H4 (cell line): Measurements from ENCODE around the gene C1orf159. TPM values are rescaled to one million over a fixed set of nuclear protein-coding genes. Genes with fewer than 3 reads are reported as not detected.

Source experiments
- DNase-seq: peaks from one replicate; pipeline ENCODE4 v3.0.0-alpha.2; 2015; ENCODE audit warnings: low spot score
- total RNA-seq: library from RNA; depleted of rRNA; stranded (reverse); fragments of >200 nt; shearing (Covaris generic); gene quantifications from 2 replicates; pipeline ENCODE4 v1.2.3, GENCODE V29; 2014; rRNA removed

The C1orf159 gene
- total RNA-seq, 1 experiment from 2014 or later = 11.8 TPM

DNA sequence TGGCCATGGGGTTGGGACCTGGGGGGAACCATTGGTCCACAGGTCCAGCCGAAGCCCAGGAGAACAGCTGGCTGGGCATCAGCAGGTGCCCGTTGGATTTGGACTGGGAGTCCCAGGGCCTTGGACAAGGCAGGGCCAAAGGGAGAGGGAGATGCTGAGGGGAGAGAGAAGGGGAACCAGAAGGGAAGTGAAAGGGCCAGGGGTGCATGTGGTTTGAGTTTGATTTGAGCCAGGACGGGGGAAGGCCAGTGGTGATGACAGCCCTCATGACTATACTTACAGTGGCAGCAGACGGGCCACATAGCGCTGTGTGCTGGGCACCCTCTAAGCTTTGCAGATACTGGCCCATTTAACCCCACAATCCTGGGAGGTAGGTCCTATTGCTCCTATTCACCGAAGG is 77.2 kb downstream of the C1orf159 start:
- DNase-seq = no peak

DNA sequence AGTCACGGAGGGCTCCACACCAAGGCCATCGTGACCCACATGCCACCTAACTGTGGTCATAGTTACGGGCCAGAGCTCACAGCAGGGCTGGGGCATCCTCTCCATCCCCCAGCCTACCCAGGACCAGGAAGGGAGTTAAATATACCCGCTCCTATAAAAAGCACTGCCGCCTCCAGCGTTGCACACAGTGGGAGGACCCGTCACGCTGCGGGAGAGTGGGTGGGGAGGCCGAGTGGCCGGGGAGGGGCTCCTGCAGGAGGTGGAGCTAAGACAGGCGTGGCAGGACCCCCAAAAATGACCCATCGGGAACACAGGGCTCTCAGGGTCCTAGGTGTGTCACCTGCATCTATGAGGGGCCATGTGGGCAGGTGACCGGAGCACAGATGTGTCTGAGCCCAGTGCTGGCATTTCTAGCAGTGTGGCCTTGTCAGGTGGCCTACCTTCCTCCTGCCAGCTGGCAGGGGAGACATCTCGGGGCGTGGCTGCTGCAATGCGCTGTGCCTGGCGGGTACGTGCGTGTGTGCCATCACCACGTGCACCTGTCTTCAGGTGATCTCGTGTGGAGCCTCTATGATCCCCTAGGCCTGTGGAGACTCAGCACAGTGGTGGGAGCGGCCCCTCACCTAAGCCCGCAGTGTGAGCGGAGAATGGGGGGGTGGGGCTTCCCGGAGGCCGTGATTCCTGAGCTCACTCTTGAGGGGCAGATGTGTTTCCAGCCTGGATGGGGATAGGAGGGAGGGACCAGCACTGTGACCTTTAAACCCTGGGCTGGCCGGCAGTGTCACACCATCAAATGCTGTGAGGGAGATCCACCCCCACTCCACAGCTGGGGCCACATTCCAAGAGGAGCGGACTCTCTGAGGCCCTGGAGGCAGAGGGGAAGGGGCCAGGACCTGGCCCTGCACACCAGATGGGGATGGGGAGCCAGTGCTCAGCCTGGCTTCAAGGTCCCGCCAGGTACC is 78.2 kb downstream of the C1orf159 start:
- DNase-seq = no peak

- no peak for DNase-seq
These were observed 80.5 kb downstream of the C1orf159 start for GRCh38 chr1:1035291-1035943.

DNA sequence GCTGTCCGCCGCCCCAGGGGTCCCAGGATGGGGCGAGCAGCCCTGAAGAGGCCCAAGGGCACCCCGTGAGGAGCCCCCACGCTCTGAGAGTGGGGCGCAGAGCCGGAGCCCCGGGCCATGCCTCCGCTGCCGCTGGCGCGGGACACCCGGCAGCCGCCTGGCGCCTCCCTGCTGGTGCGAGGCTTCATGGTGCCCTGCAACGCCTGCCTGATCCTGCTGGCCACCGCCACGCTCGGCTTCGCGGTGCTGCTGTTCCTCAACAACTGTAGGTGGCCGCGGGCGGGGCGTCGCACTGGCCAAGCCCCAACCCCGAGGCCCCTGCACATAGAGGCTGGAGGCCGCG is 81.5 kb downstream of the C1orf159 start:
- no peak for DNase-seq

GRCh38 chr1:1033731-1034438 is 82.0 kb downstream of the C1orf159 start:
- DNase-seq = no peak

- no peak for DNase-seq
These were observed 82.8 kb downstream of the C1orf159 start for GRCh38 chr1:1033009-1033587.

GRCh38 chr1:1032424-1032823 is 83.5 kb downstream of the C1orf159 start:
- DNase-seq = no peak

Other genes with a start within 250 kb of the C1orf159 start
- 39.7 and 116 TPM in 2 replicates for gene SAMD11, start 192.2 kb downstream of the C1orf159 start, total RNA-seq
- gene NOC2L, start 156.8 kb downstream of the C1orf159 start, total RNA-seq = 78.4 and 90.7 TPM in 2 replicates
- 1.9 and 5.7 TPM in 2 replicates for gene KLHL17, start 155.5 kb downstream of the C1orf159 start, total RNA-seq
- gene PLEKHN1, start 149.6 kb downstream of the C1orf159 start, total RNA-seq = 0.08 and 1.2 TPM in 2 replicates
- gene PERM1, start 134.0 kb downstream of the C1orf159 start, total RNA-seq = 0.19 TPM in 1 of 2 replicates, not detected in the other
- 3.6 and 17.7 TPM in 2 replicates for gene HES4, start 116.0 kb downstream of the C1orf159 start, total RNA-seq
- gene ISG15, start 102.6 kb downstream of the C1orf159 start, total RNA-seq = 353 and 452 TPM in 2 replicates
- 37.0 and 52.1 TPM in 2 replicates for gene AGRN, start 96.0 kb downstream of the C1orf159 start, total RNA-seq
- gene RNF223, start 41.8 kb downstream of the C1orf159 start, total RNA-seq = not detected in 2 replicates
- not detected in 2 replicates for gene TTLL10, start 57.8 kb upstream of the C1orf159 start, total RNA-seq
- not detected in 2 replicates for gene TNFRSF18, start 90.5 kb upstream of the C1orf159 start, total RNA-seq
- gene TNFRSF4, start 98.1 kb upstream of the C1orf159 start, total RNA-seq = not detected in 2 replicates
- gene SDF4, start 115.9 kb upstream of the C1orf159 start, total RNA-seq = 101 and 116 TPM in 2 replicates
- 20.5 and 29.6 TPM in 2 replicates for gene B3GALT6, start 116.1 kb upstream of the C1orf159 start, total RNA-seq
- gene C1QTNF12, start 130.6 kb upstream of the C1orf159 start, total RNA-seq = 0.21 TPM in 1 of 2 replicates, not detected in the other
- 52.7 and 66.5 TPM in 2 replicates for gene UBE2J2, start 157.8 kb upstream of the C1orf159 start, total RNA-seq
- 0.53 and 1.9 TPM in 2 replicates for gene SCNN1D, start 164.3 kb upstream of the C1orf159 start, total RNA-seq
- gene ACAP3, start 191.8 kb upstream of the C1orf159 start, total RNA-seq = 10.6 and 16.6 TPM in 2 replicates
- 24.7 and 29.3 TPM in 2 replicates for gene PUSL1, start 192.5 kb upstream of the C1orf159 start, total RNA-seq
- 76.9 and 88.3 TPM in 2 replicates for gene INTS11, start 208.6 kb upstream of the C1orf159 start, total RNA-seq
- gene CPTP, start 208.7 kb upstream of the C1orf159 start, total RNA-seq = 12.0 and 18.5 TPM in 2 replicates
- not detected in 2 replicates for gene TAS1R3, start 215.2 kb upstream of the C1orf159 start, total RNA-seq
- 11.7 and 33.3 TPM in 2 replicates for gene DVL1, start 233.3 kb upstream of the C1orf159 start, total RNA-seq
- gene MXRA8, start 242.5 kb upstream of the C1orf159 start, total RNA-seq = 41.2 and 46.0 TPM in 2 replicates